Muscle of leg (tissue), 11 donors: ENCODE measurements around the gene DDX56. TPM values are rescaled to one million over a fixed set of nuclear protein-coding genes. Genes with fewer than 3 reads are reported as not detected.
A peak's percentile ranks its signal among the peaks of the same experiment; 100 is the strongest.
"Not testable (repeated sequence)": the region's sequence is repeated elsewhere in the genome, so short reads cannot be mapped to it uniquely, and the experiment has no call there.

ENCODE experiments used
- DNase-seq: peaks from one replicate; pipeline ENCODE4 v3.0.0; 2013
- H3K27ac ChIP-seq: one replicate; pipeline ENCODE4 v1.5.1; 2013; ENCODE audit warnings: mild to moderate bottlenecking, low read length, control low read depth
- H3K27me3 ChIP-seq: one replicate; pipeline ENCODE4 v1.6.1; 2013; ENCODE audit warnings: low read length; ENCODE audit not compliant: control insufficient read depth, insufficient read depth
- H3K36me3 ChIP-seq: one replicate; pipeline ENCODE4 v1.6.1; 2013; ENCODE audit warnings: low read length; ENCODE audit not compliant: control insufficient read depth, insufficient read depth
- H3K4me1 ChIP-seq: one replicate; pipeline ENCODE4 v1.6.1; 2013; ENCODE audit warnings: low read length; ENCODE audit not compliant: control insufficient read depth, insufficient read depth
- H3K4me3 ChIP-seq: one replicate; pipeline ENCODE4 v1.5.1; 2013; ENCODE audit warnings: low read length, control low read depth
- H3K9me3 ChIP-seq: replicated peaks from 2 replicates; pipeline ENCODE4 v1.6.1; 2013; ENCODE audit warnings: low read depth, low read length; ENCODE audit not compliant: control insufficient read depth
- WGBS: methylation state at CpG from one replicate; pipeline ENCODE4 v1.1.5; 2013; ENCODE audit warnings: missing lambda C conversion rate; ENCODE audit not compliant: insufficient coverage; 5-methylcytosine and 5-hydroxymethylcytosine counted together
- polyA plus RNA-seq, 8 donors: library from polyadenylated mRNA; unstranded; fragments of 120-200 nt; gene quantifications; one replicate each; pipeline versions ENCODE4 v1.2.1 to v1.2.3, GENCODE V29; 2013; ENCODE audit warnings: inconsistent platforms in 1 of 8, low replicate concordance in 1 of 8; ENCODE audit not compliant: insufficient read length in 8 of 8, insufficient read depth in 1 of 8
- total RNA-seq: library from RNA; stranded (reverse); fragments of 120-200 nt; gene quantifications from one replicate; pipeline ENCODE4 v1.2.4, GENCODE V29; 2013

The DDX56 gene
- total and polyA plus RNA-seq, 9 donors: 43.6 to 64.5 (median 52.7) TPM

DNA sequence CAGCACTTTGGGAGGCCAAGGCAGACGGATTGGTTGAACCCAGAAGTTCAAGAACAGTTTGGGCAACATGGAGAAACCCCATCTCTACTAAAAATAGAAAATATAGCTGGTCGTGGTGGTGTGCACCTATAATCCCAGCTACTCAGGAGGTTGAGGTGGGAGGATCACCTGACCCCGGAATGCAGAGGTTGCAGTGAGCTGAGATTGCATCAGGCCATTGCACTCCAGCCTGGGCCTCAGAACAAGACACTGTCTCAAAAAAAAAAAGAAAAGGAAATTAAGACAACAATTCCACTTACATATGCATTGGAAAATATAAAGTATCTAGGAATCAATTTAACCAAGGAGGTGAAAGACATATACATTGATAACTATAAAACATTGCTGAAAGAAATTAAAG is 25.5 kb upstream of the DDX56 start:
- no peaks in the 10 kb centered on the region for H3K36me3 ChIP-seq
- H3K9me3 ChIP-seq: no peaks in the 10 kb centered on the region
- WGBS: 67% methylated on average over 1 of the region's 3 CpGs
- peaks cover 4% of the 10 kb centered on the region for H3K27me3 ChIP-seq
- H3K27ac ChIP-seq: no peak overlapping the region
- DNase-seq: no peak
- H3K4me1 ChIP-seq: no peaks in the 10 kb centered on the region
- H3K4me3 ChIP-seq: no peak overlapping the region

GRCh38 chr7:44597181-44597580 is 23.5 kb upstream of the DDX56 start:
- DNase-seq, H3K36me3 ChIP-seq, H3K9me3 ChIP-seq, H3K27me3 ChIP-seq, H3K27ac ChIP-seq, H3K4me1 ChIP-seq, H3K4me3 ChIP-seq: not testable (repeated sequence)
- 87% methylated on average over 8 of the region's 8 CpGs for WGBS

DNA sequence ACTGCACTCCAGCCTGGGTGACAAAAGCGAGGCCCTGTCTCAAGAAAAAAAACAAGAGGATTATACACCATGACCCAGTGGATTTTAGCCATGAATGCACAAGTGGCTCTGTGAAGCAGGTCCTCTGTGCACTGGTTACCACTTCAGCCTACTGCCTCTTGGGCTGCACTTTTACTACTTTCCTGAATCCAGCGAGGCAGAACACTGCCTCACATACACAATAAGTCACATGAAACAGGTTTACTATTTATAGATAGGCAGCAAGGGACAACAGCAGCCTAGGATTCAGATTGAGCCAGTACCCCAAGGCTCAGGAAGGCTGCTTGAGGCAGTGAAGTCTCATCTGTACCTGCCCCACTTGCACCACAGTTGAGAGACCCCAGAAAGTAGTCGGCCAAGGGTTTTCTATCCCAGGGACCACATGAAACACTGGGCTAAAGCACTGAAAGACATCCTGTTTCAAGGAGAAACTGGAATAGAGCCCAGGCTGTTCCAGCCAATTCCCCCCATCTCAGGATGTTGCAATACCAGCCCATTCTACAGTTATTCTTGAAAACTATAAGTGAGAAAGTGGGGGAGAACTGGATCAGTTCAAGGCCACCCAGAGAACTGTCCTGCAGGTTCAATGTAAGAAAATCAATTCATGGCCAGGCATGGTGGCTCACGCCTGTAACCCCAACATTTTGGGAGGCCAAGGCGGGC is 22.4 kb upstream of the DDX56 start:
- no peak for DNase-seq
- Histone ChIP-seq H3K27me3 (peaks cover 3% of the 10 kb centered on the region), H3K36me3 (no peaks in the 10 kb centered on the region), H3K9me3 (no peaks in the 10 kb centered on the region), H3K4me1 (no peaks in the 10 kb centered on the region), H3K4me3 (no peak overlapping the region), H3K27ac (no peak overlapping the region)
- 57% methylated on average over 4 of the region's 5 CpGs for WGBS

DNA sequence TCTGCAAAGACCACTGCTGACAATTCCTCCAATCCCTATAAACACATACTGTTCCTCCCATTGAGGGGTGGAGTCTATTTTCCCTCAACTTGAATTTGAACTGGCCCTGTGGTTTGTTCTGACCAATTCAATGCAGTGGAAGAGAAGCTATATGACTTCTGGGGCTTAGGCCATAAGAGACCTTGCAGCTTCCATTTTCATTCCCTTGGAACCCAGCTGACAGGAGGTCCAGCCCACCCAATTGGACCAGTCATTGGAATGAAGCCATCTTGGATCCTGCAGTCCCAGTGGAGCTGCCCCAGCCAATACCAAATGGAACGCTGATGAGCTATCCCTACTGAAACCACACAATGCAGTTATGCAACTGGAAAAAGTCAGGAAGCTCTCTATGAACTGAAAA is 17.2 kb upstream of the DDX56 start:
- H3K36me3 ChIP-seq: no peaks in the 10 kb centered on the region
- no peak overlapping the region for H3K27ac ChIP-seq
- no peak overlapping the region for H3K4me3 ChIP-seq
- H3K4me1 ChIP-seq: no peaks in the 10 kb centered on the region
- no peak for DNase-seq
- no peaks in the 10 kb centered on the region for H3K27me3 ChIP-seq
- WGBS: 67% methylated on average over 1 of the region's 1 CpG
- H3K9me3 ChIP-seq: no peaks in the 10 kb centered on the region

GRCh38 chr7:44587843-44588711 is 14.4 kb upstream of the DDX56 start:
- H3K27ac ChIP-seq: no peak overlapping the region
- H3K9me3 ChIP-seq: no peaks in the 10 kb centered on the region
- H3K4me1 ChIP-seq: no peaks in the 10 kb centered on the region
- H3K36me3 ChIP-seq: no peaks in the 10 kb centered on the region
- 0% methylated on average over 1 of the region's 6 CpGs for WGBS
- no peak overlapping the region for H3K4me3 ChIP-seq
- H3K27me3 ChIP-seq: no peaks in the 10 kb centered on the region
- peak; percentile 75 for DNase-seq

DNA sequence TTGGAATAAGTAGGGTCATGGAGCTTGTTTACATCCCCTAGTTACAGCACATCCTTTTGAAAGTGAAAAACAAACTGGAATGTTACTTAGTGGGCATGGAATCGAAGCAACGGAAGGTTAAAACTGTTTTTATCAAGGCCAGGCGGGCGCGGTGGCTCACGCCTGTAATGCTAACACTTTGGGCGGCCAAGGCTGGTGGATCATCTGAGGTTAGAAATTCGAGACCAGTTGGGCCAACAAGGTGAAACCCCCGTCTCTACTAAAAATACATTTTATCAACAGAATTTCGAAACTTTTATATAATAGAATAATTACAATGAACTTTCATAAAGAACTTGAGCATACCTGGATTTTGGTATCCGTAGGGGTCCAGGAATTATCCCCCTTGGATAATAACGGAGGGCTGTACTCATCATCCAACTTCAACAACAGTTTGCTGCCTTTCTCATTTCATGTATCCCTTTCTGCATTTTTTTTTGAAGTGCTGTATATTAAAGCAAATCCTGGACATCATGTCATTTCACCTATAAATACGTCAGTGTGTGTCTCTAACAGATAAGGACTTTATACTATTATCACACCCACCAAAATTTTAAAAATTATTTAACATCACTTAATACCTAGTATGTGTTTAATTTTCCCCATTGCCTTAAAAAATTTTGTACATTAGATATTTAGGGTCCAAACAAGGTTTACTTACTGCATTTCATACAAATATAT is 9.6 kb upstream of the DDX56 start:
- Histone ChIP-seq H3K4me3 (peak overlapping the region; percentile 95), H3K27me3 (no peaks in the 10 kb centered on the region), H3K9me3 (no peaks in the 10 kb centered on the region), H3K27ac (peak overlapping the region; percentile 100), H3K36me3 (peaks cover 22% of the 10 kb centered on the region), H3K4me1 (peaks cover 19% of the 10 kb centered on the region)
- 87% methylated on average over 8 of the region's 13 CpGs for WGBS
- DNase-seq: no peak

GRCh38 chr7:44581879-44582603 is 8.3 kb upstream of the DDX56 start, which contains the start of gene TMED4:
TSS of gene TMED4 (minus strand) at chr7:44582231. CDS start at chr7:44582206, 25 bp downstream.
- under 1% methylated on average over 58 of the region's 71 CpGs for WGBS
- Histone ChIP-seq H3K9me3 (no peaks in the 10 kb centered on the region), H3K27me3 (no peaks in the 10 kb centered on the region), H3K27ac (peak within 1 kb of the TSS; percentile 100), H3K4me3 (peak within 1 kb of the TSS; percentile 95), H3K4me1 (peaks cover 19% of the 10 kb centered on the region), H3K36me3 (peaks cover 28% of the 10 kb centered on the region)
- DNase-seq: peak; percentile 99

DNA sequence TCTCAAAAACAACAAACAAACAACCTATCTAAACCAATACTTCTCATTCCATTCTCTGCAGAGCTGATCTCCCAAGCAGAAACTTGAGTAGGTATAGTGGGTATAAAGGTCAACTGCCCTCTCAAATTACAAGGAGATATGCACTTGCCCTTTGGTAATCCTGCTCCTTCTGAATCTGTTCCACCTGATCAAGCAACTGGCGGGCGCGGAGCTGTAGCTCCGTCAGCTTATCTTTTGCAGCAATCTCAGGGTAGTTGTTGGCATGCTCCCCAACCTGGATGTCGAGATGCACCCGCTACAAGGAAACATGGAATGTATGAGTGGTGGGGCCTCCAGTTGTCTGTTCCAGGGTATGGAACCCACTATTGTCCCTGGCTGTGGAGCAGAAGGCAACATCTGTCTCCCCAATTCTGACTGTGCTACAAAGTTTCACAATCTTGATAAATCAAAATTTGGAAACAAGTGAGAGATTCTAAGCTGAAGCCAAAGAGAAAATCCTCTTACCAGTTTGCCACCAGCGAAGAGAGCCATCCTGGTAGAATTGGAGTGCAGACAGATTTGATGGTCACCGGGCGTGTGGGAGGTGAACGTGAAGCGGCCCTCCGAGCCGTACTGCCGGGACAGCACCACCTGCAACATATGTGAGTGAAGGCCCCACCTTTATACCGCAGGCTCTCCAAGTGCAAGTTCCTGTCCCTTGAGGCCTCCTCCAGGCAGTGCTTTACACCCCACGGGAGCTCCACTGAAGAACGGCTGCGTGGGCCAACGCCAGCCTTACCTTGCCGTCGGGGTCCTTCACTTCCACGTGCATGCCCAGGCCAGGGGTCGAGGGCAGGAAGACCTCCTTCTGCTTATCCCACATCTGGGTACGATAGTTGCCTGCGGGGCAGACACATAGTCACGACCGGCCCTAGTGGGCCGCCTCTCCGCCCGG is 7.5 kb upstream of the DDX56 start:
- H3K36me3 ChIP-seq: peaks cover 32% of the 10 kb centered on the region
- H3K9me3 ChIP-seq: no peaks in the 10 kb centered on the region
- peaks cover 19% of the 10 kb centered on the region for H3K4me1 ChIP-seq
- peak overlapping the region; percentile 95 for H3K4me3 ChIP-seq
- DNase-seq: peak; percentile 38
- WGBS: 14% methylated on average over 27 of the region's 30 CpGs
- H3K27me3 ChIP-seq: no peaks in the 10 kb centered on the region
- peak overlapping the region; percentile 89 for H3K27ac ChIP-seq

DNA sequence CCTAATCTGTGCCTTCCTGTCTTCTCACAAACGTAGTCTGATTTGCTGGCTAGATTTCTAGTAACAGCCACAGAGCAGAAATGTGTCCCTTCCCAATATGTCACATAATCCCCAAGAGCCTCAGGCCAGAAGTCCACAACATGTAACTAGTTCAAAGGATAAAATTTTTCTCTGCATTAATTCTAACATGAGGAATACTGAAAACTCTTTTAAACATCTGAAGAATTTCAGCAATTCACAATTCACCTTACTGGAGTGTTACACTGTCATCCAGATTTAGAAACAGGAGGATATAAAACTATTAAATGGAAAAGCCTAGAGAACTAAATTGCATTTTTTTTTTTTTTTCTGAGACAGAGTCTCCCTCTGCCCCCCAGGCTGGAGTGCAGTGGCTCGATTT is 2.5 kb upstream of the DDX56 start:
- Histone ChIP-seq H3K9me3 (no peaks in the 10 kb centered on the region), H3K4me3 (no peak overlapping the region), H3K4me1 (peaks cover 30% of the 10 kb centered on the region), H3K36me3 (peaks cover 59% of the 10 kb centered on the region), H3K27me3 (no peaks in the 10 kb centered on the region), H3K27ac (no peak overlapping the region)
- DNase-seq: no peak
- no CpG with 5 or more reads among the region's 2 CpGs for WGBS
